HG02970 (cell line): Measurements from ENCODE around the gene COL23A1.
"Not testable (repeated sequence)": the region's sequence is repeated elsewhere in the genome, so short reads cannot be mapped to it uniquely, and the experiment has no call there.

Experiments
- ATAC-seq: cut with Tn5 transposase; IDR thresholded peaks from one replicate; pipeline ENCODE4 v1.9.1; 2021; ENCODE audit warnings: mild to moderate bottlenecking, moderate library complexity, moderate number of reproducible peaks; ENCODE audit not compliant: unreplicated experiment, low FRiP score

Gene COL23A1

GRCh38 chr5:178240341-178240741, 349.9 kb downstream of the COL23A1 start:
- no peak for ATAC-seq

GRCh38 chr5:178239626-178240301, 350.4 kb downstream of the COL23A1 start:
- ATAC-seq = not testable (repeated sequence)

GRCh38 chr5:178238711-178239592, 351.2 kb downstream of the COL23A1 start:
- no peak for ATAC-seq

GRCh38 chr5:178238313-178238635, 351.9 kb downstream of the COL23A1 start:
- no peak for ATAC-seq

- ATAC-seq = no peak
These were observed 352.5 kb downstream of the COL23A1 start for GRCh38 chr5:178237431-178238312.

- ATAC-seq = no peak
These were observed 353.5 kb downstream of the COL23A1 start for GRCh38 chr5:178236679-178237078.

GRCh38 chr5:178236126-178236525, 354.1 kb downstream of the COL23A1 start:
- ATAC-seq = no peak

GRCh38 chr5:178235588-178235974, 354.6 kb downstream of the COL23A1 start:
- no peak for ATAC-seq

GRCh38 chr5:178234750-178235587, 355.2 kb downstream of the COL23A1 start:
- ATAC-seq = no peak

- no peak for ATAC-seq
These were observed 356.0 kb downstream of the COL23A1 start for GRCh38 chr5:178234121-178234749.

GRCh38 chr5:178232920-178233429, 357.2 kb downstream of the COL23A1 start:
- ATAC-seq = no peak

- ATAC-seq = peak; percentile 69
These were observed 357.9 kb downstream of the COL23A1 start, which contains the start of gene PHYKPL for GRCh38 chr5:178232124-178232919. TSS of gene PHYKPL (minus strand) at chr5:178232802. CDS start at chr5:178232550, 252 bp downstream.

- no peak for ATAC-seq
These were observed 358.6 kb downstream of the COL23A1 start for GRCh38 chr5:178231539-178232123.

GRCh38 chr5:178230879-178231538, 359.2 kb downstream of the COL23A1 start:
- ATAC-seq = no peak

GRCh38 chr5:178229861-178230260, 360.3 kb downstream of the COL23A1 start:
- ATAC-seq = no peak

- not testable (repeated sequence) for ATAC-seq
These were observed 361.1 kb downstream of the COL23A1 start for GRCh38 chr5:178229111-178229510.

GRCh38 chr5:178228609-178229008, 361.6 kb downstream of the COL23A1 start:
- ATAC-seq = no peak
